Panc1 (cell line): ENCODE data around the gene B9D2.
"Not testable (repeated sequence)": the region's sequence is repeated elsewhere in the genome, so short reads cannot be mapped to it uniquely, and the experiment has no call there.

Experiments used
- POLR2AphosphoS5 ChIP-seq: IDR thresholded peaks from 2 replicates; pipeline ENCODE4 v1.6.1; 2012; ENCODE audit warnings: mild to moderate bottlenecking, low read depth, low read length, moderate library complexity
- TF ChIP-seq, protein P1 (sequence below): fragments of 450-650 bp; IDR thresholded peaks from 2 replicates; pipeline ENCODE4 v1.5.1; 2017; ENCODE audit warnings: mild to moderate bottlenecking
- TF ChIP-seq, protein P2 (sequence below), 2 experiments: IDR thresholded peaks; 2 replicates each; pipeline ENCODE4 v1.6.1; 2011 to 2012; ENCODE audit warnings: low read depth in 2 of 2, control low read depth in 1 of 2, low read length in 1 of 2, mild to moderate bottlenecking in 1 of 2, moderate library complexity in 1 of 2; ENCODE audit not compliant: insufficient read depth in 1 of 2

DNA sequence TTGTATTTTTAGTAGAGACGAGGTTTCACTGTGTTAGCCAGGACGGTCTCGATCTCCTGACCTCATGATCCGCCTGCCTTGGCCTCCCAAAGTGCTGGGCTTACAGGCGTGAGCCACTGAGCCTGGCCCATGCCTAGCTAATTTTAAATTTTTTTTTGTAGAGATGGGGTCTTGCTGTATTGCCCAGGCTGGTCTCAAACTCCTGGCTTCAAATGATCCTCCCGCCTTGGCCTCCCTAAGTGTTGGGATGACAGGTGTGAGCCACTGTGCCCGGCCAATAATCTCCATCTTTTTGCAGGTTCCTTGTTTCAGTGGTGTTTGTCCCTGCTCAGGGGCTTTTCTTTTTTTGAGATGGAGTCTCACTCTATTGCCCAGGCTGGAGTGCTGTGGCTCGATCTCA is 17.6 kb upstream of the B9D2 start:
- TF ChIP-seq, protein P1, sequence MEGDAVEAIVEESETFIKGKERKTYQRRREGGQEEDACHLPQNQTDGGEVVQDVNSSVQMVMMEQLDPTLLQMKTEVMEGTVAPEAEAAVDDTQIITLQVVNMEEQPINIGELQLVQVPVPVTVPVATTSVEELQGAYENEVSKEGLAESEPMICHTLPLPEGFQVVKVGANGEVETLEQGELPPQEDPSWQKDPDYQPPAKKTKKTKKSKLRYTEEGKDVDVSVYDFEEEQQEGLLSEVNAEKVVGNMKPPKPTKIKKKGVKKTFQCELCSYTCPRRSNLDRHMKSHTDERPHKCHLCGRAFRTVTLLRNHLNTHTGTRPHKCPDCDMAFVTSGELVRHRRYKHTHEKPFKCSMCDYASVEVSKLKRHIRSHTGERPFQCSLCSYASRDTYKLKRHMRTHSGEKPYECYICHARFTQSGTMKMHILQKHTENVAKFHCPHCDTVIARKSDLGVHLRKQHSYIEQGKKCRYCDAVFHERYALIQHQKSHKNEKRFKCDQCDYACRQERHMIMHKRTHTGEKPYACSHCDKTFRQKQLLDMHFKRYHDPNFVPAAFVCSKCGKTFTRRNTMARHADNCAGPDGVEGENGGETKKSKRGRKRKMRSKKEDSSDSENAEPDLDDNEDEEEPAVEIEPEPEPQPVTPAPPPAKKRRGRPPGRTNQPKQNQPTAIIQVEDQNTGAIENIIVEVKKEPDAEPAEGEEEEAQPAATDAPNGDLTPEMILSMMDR = not testable (repeated sequence)
- not testable (repeated sequence) for TF ChIP-seq POLR2AphosphoS5
- TF ChIP-seq, protein P2, sequence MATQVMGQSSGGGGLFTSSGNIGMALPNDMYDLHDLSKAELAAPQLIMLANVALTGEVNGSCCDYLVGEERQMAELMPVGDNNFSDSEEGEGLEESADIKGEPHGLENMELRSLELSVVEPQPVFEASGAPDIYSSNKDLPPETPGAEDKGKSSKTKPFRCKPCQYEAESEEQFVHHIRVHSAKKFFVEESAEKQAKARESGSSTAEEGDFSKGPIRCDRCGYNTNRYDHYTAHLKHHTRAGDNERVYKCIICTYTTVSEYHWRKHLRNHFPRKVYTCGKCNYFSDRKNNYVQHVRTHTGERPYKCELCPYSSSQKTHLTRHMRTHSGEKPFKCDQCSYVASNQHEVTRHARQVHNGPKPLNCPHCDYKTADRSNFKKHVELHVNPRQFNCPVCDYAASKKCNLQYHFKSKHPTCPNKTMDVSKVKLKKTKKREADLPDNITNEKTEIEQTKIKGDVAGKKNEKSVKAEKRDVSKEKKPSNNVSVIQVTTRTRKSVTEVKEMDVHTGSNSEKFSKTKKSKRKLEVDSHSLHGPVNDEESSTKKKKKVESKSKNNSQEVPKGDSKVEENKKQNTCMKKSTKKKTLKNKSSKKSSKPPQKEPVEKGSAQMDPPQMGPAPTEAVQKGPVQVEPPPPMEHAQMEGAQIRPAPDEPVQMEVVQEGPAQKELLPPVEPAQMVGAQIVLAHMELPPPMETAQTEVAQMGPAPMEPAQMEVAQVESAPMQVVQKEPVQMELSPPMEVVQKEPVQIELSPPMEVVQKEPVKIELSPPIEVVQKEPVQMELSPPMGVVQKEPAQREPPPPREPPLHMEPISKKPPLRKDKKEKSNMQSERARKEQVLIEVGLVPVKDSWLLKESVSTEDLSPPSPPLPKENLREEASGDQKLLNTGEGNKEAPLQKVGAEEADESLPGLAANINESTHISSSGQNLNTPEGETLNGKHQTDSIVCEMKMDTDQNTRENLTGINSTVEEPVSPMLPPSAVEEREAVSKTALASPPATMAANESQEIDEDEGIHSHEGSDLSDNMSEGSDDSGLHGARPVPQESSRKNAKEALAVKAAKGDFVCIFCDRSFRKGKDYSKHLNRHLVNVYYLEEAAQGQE (IDR thresholded peaks at IDR 0.05; ENCODE audit: insufficient read depth in 1 of 2, low read depth in 2 of 2, low read length in 1 of 2) = not testable (repeated sequence)
